CD4-positive, alpha-beta T cell treated with Interleukin-10 for 1 hour (primary cell): Measurements from ENCODE around the gene RENBP.

Experiments used
- DNase-seq: peaks from one replicate; pipeline ENCODE4 v3.0.0-alpha.2; 2020

RENBP gene

DNA sequence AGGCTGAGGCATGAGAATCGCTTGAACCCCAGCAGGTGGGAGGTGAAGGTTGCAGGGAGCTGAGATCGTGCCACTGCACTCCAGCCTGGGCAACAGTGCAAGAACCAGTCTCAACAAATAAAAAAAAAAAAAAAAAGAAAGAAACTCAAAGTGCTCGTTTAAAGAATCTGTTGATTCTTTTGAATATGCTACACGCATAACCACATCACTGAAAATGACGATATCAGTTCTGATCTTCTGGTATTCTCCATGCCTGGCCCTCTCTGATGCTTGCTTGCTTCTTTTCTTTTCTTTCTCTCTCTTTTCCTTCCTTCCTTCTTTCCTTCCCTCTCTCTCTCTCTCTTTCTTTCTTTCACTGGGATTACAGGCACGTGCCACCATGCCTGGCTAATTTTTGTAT lies 32.6 kb downstream of the RENBP start:
- no peak for DNase-seq

DNA sequence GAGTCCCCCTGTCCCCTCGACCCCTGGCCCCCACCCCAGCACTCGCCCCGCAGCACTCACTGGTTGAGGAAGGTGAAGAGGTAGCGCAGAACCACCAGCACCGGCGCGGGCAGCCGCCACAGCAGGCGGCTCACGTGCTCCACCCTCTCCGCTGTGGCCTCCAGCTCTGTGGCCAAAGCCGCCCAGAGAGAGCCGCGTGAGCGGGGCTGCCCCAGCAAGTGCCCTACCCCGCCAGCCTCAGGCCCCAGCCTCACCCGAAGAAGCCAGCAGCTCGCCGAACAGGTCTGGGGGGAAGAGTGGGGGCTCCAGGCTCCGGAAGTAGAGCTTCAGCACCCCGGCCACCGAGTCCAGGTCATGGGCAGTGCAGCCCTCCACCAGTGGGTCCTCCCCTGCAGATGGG lies 34.0 kb downstream of the RENBP start:
- DNase-seq = no peak

DNA sequence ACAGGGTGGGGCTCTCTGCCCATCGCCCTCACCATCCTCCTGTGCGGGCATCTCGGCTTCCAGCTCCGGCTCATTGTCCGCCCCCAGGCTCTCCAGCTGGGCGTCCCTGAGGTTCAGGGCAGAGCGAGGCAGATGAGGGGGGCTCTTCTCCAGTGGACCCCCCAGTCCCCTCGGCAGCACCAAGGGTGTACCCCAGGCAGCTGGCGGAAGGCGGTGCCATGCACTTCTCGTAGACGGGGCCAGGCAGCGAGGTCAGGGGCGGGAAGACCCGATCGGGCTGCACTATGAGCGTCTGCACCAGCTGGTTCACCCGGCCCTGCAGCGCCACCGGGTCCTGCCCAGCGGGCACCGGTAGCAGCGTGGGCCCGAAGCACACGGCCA lies 34.5 kb downstream of the RENBP start:
- no peak for DNase-seq

DNA sequence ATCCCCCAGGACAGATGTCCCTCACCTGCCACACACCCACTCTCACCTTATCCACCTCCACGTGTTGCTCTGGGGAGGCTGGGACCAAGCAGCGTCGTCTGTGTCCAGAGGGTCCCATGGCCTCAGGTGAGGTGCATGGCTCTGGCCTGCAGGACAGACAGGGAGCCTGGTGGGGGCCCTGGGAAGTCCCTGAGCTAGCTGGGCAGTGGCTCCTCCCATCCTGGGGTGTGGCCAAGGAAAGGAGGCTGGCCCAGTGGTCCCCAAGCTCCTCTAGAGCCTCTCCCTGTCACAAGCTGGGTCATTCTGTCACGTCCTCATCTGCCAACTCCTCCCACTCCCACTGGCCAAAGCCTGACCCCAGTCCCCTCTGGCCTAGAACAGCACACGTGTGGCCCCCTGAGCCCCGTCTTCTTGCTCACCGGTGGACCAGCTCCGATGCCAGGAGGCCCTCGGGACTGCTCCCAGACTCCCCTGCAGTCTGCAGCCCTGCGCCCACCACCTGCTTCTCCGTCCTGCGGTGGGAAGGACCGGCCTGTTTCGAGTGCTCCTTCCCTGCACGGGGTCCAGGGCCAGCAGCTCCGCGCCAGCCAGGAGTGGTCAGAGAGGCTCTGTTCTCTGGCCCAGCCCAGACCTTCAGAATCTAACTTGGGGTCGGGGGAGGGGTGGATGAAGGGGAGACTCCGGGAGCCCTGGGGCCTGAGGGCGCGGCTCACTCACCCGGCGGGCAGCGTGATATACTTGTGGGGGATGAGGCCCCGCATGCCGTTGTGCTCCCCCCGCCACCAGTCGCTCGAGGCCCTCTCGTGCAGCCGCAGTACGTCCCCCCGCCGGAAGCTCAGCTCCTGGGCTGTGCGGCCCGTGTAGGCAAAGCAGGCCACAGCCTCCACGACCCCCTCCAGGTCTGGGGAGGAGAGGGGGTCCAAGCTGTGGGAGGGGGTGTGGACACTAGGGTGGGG lies 35.1 kb downstream of the RENBP start:
- no peak for DNase-seq

DNA sequence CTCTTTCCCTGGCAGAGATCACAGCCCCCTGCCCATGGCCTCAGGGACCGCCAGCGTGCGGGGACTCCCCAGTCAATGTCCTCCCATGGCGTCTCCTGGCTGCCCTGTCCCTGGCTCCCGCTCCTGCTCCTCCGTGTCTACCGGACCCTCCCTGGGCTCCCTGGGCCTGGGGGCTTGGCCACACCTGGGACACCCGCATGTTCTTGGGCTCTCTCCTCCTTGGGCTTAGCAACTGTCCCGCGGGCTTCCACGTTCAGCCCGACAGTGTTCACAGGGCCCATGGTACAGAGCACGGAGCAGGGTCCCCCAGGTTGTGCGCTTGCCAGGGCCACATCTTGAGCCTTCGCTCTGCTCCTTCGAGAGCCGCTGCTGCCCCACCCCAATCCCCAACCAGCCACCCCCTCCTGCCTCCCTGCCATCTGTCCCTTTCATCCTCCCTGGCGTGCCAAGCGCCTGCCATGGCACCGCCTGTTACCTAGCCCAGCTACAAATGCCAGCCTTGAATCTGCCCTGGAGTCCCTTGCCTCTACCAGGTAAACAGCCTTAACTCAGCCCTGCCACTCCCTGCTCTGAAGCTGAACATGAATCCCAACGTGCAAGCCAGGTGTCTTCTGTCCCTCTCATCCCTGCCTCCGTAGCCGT lies 36.1 kb downstream of the RENBP start:
- no peak for DNase-seq

DNA sequence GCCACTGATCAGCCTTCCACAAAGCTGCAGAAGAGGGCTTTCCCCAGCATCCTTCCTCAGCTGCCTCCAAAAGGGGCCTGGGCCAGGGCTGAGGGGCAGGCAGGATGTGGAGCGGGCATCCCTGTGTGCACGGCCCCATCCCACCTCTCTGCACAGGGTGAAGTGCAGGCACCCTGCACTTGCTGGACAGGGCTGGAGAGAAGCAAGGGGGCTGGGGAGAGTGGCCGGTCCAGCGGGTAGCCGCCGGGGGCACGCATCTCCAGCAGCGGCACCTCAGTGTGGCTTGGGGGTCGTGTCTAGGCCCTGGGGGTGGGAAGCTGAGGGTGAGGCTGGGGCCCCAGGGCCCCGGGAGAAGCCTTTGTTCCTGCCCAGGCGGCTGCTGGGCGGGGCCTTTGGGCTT lies 37.0 kb downstream of the RENBP start:
- no peak for DNase-seq

DNA sequence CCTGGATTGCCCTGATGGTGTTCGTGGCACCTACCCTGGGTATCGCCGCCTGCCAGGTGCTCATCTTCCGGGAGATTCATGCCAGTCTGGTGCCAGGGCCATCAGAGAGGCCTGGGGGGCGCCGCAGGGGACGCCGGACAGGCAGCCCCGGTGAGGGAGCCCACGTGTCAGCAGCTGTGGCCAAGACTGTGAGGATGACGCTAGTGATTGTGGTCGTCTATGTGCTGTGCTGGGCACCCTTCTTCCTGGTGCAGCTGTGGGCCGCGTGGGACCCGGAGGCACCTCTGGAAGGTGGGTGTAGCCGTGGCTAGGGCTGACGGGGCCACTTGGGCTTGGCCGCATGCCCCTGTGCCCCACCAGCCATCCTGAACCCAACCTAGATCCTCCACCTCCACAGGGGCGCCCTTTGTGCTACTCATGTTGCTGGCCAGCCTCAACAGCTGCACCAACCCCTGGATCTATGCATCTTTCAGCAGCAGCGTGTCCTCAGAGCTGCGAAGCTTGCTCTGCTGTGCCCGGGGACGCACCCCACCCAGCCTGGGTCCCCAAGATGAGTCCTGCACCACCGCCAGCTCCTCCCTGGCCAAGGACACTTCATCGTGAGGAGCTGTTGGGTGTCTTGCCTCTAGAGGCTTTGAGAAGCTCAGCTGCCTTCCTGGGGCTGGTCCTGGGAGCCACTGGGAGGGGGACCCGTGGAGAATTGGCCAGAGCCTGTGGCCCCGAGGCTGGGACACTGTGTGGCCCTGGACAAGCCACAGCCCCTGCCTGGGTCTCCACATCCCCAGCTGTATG lies 38.1 kb downstream of the RENBP start:
- peak; percentile 31 for DNase-seq

DNA sequence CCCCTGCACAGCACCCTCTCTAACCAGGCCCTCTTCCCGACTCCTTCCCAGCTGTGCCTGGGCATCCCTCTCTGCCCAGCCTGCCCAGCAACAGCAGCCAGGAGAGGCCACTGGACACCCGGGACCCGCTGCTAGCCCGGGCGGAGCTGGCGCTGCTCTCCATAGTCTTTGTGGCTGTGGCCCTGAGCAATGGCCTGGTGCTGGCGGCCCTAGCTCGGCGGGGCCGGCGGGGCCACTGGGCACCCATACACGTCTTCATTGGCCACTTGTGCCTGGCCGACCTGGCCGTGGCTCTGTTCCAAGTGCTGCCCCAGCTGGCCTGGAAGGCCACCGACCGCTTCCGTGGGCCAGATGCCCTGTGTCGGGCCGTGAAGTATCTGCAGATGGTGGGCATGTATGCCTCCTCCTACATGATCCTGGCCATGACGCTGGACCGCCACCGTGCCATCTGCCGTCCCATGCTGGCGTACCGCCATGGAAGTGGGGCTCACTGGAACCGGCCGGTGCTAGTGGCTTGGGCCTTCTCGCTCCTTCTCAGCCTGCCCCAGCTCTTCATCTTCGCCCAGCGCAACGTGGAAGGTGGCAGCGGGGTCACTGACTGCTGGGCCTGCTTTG lies 38.9 kb downstream of the RENBP start:
- no peak for DNase-seq

DNA sequence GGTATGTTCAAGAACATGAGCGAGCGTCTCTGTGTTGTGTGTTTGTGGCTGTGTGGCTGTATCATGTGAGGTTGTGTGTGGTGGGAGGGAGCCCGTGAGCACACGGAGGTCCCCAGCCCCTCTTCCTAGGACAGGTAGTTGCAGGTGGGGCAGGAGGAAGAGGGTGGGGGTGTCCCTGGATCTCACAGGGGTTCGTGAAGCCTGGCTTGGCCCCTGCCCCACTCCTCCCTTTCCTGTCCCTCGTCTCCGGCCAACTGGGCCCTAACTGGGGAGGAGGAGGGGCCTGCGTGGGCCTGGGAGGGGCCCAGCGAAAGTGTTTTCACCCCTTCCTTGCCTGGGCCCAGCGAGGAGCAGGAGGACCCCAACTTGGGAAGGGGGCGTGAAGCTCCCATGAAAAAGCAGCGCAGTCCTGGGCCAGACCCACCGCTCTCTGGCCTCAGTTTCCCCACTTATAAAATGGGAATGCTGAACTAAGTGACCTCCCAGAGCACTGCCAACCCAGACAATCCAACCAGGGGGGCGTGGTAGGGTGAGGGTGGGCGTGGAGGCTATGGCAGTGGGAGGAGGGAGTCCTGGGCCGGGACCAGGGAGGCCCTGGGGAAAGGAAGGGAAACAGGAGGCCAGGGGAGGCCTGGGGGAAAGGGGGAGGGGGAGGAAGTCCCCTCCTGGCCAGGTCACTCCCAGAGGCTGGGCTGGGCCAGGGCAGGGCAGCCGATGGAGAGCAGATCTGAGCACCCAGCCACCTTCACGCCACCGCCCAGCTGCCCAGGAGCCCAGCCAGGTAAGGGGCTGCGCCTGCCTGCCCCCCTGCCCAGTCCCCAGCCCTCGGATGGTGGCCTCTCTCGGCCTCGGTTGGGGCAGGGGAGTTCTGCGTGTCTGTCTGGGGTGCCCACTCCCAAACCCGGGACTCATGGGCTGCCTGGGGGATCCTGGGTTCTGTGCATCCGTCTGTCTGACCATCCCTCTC lies 40.2 kb downstream of the RENBP start, which contains the start of gene AVPR2:
Gene AVPR2, plus strand, starts transcription at position 683 of the 967 bp plus-strand sequence. CDS start 473 bp downstream, outside the sequence.
- DNase-seq = no peak

DNA sequence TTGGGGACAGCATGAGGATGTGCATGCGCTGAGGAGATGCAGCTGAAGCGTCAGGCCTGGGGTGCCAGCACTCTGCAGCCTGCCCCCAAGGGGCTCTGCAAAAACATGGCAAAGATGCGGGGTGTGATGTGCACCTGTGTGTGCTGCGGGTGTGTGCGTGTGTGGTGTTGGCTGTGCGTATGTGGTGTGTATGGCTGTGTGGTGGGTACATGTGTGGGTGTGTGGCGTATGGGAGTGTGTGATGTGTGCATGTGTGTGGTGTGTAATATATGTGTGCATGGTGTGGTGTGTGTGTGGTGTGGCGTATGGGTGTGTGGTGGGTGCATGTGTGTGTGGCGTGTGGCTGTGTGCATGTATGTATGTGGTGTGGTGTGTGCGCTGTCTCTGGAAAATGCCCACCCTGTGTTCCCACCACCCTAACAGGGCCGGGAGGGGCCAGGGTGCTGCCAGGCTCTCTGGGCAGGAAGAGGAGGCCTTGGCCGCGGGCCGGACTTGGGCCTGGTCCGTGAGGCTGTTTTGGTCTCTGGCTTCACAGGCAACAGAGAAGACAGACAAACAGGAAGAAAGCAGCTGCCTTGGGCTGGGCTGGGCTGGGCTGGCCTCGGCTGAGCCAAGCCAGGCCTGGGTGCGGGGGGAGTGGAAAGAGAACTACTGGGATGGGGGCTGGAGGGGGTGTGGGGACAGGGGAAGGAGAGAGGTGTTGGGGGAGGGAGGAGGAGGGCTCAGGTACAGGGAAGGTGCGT lies 41.0 kb downstream of the RENBP start:
- DNase-seq = no peak

DNA sequence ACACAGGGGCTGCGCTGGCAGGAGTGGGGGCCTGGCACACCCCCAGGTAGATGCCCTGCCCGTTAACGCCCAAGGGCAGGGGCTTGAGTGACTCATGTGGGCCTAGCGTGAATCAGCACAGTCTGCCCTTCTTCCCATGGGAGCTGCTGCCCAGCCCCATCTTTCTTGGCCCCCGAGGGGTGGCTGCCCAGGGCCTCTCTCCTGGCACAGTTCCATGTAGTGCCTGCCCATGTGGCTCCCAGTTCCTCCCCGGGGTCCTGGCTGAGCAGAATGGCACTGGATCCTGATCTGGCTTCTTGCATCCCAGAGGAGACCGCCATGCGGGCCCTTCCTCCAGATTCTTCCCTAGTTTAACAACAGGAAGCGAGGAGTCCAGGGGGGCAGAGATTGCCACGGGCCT lies 42.1 kb downstream of the RENBP start:
- DNase-seq = no peak

DNA sequence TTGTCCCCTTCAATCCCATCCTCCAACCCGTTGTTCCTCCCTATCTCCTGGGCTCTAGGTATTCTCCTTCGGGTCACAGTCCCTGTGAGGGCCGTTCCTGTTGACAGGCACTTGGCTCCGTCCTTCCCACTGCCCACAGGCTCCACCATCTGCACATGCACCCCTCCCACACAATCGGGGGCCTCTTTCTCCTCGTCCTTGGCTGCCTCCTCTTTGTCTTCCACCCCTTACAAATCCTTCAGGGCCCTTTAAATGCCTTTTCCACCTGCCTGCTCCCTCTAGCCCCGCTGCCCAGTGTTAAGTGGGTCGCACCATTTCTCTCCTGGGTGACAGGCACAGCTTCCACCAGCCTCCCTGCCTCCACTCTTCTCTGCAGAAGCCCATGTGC lies 42.7 kb downstream of the RENBP start:
- no peak for DNase-seq

DNA sequence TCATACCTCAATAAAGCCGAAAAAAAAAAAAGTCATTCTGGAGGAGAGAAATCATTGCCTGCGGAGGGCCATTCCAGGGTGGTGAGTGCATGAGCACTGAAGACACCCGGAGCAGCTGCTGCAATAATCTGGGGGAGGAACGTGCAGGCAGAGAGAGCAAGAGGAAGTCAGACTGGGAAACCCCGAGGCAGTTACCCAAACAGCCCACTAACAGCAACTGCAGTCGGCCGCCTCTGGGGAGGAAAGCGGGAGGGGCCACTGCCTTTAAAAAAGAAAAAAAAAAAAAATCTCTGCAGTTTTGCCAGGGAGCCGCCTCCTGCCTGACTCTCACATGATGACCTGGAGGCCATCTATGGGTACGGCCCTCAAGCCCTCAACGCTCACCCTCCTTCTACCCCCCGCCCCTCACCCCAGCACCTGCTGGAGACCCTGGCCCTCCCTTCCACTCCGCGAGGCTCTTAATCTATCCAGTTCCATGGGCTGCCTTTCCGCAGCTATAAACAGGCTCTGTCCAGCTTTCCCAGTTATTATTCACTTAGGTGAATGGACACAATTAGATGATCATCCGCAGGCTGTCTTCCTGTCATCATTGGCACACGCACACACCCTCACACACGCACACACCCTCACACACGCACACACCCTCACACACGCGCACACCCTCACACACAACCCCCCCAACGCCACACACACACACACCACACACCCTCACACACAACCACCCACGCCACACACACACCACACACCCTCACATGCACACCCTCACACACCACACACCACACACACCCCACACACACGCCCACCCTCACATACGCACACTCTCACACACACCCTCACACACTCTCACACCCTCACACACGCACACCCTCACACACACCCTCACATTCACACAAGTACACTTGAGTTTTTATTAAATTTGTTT lies 43.4 kb downstream of the RENBP start:
- peak; percentile 70 for DNase-seq

DNA sequence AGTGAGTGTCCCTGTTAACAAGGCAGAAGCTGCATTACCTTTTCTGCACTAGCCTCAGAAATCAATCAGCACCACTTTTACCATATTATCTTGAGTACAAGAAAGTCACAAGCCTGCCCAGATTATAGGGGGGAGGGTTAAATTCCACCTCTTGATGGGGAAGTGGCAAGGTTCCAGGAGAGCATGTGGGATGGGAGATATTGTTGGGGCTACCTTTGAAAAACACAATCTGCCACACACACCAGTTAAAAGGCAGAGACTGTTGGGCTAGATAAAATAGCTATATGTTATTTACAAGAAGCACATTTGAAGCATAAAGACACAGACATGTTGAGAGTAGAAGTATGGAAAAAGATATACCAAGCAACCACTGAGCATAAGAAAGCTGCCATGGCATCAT lies 46.5 kb downstream of the RENBP start:
- DNase-seq = no peak

DNA sequence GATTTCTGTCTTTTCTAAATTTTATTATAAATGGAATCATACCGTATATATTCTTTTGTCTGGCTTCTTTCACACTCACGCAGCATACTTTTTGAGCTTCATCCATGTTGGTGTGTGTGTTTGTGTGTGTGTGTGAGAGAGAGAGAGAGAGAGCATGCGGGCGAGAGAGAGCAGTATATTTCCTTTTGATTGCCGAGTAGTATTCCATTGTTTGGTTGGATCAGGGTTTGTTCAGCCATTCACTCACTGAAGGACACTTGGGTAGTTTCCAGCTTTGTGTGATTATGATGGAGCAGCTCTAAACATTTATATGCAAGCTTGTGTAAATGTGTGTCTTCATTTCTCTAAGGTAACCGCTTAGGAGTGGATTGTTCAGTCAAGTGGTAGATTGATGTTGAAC lies 55.3 kb downstream of the RENBP start:
- DNase-seq = no peak

DNA sequence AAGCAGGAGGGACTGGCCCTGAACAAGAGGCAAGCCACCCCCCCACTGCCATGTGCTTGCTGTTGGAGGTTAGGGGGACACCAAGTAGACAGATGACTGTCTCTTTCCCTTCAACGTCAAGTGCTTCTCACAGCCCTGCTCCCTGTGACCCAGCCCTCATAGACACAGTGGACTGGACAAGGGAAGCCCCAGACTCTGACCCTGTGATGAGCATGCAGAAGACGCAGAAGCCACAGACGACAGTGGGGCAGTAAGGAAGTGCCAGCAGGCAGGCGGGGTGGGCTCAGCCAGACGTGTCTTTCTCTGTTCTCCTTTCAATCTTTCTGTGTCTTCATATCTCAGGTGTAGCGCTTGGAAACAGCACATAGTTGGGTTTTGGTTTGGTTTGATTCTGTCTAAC lies 56.1 kb downstream of the RENBP start:
- DNase-seq = no peak

DNA sequence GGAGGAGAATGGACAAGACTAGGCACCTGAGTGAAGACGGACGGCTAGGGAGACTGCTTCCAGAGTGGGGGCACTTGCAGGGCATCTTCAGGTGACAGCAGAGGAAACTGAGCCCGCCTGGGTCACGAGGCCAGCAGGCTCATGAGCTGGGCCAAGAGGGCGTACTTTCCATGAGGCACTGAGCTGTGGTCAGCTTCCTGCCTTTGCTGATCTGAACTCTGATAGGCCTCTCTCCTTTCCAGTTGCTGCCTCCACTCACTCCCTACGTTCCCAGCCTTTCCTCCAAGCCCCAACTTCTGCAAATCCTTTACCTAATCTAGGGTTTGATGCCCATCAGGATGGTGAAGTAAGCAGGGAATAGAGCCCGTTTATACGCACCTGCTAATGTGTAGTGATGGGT lies 57.1 kb downstream of the RENBP start:
- no peak for DNase-seq

DNA sequence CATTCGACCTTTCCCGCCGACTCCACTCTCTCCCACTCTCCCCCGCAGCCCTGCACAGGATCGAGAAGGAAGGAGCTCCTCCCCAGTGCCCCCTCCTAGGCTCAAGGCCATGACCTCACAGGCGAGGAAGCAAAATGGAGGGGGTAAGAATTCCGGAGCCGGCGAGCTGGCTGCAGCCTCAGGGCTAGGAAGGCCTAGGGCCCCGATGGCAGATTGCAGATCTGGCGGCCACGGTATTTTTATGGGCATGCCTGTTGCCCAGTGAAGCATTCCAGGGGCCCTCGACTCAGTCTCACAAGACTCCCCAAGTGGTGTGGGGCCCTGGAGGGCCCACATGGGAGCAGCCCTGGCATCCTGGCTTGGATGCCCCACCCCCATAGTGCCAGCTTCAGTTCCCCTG lies 57.5 kb downstream of the RENBP start:
- DNase-seq = no peak

DNA sequence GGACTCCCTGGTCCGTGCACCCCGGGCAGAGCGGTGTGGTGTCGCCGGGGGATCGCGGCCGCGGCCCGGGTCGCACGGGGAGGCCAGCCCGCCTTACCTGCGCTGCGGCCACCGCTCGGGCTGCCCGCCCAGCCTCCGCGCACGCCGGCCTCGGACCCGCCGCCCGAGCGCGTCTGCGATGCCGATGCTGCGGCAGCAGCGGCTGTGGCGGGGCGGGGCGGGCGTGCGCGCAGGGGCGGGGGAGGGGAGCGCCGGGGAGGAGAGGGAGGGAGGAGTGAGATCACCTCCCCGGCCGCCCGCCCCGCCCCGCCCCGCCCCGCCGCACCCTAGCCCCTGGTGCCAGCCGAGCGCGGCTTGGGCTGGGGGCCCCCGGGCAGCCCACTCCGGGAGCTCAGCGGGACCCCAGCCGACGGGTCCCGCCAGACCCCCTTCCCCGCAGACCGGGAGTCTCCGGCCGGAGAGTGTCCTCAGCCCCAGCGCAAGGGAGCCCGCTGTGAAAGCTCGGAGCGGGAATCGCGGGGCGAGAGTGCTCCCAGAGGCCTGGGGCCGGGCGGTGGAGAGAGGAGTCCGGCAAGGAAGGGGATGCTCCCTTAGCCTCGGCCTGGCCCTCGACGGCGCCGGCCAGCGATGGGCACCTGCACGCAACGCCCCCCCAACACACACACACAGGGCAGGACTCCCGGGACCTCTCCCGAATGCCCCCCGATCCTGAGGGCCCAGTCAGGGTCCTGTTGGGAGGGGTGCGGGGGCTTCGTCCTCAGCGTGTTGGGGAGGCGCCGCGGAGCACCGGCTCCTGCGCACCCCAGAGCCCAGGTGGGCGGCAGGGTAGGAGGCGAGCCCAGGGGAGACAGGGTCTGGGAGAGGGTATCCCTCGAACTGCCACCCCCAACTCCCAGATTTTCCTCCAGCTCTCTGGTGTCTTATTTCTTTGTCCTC lies 58.2 kb downstream of the RENBP start, which contains the start of gene L1CAM:
Gene L1CAM, minus strand, starts transcription at position 206 of the 936 bp plus-strand sequence. CDS start 10,337 bp downstream, outside the sequence.
- peak; percentile 31 for DNase-seq
